ENCODE data around the gene HERC5. TPM values are rescaled to one million over a fixed set of nuclear protein-coding genes. Genes with fewer than 3 reads are reported as not detected.

The HERC5 gene
- total RNA-seq, 6 experiments from 2014 or later, result 1.5 to 5.8 (median 1.8) TPM

DNA sequence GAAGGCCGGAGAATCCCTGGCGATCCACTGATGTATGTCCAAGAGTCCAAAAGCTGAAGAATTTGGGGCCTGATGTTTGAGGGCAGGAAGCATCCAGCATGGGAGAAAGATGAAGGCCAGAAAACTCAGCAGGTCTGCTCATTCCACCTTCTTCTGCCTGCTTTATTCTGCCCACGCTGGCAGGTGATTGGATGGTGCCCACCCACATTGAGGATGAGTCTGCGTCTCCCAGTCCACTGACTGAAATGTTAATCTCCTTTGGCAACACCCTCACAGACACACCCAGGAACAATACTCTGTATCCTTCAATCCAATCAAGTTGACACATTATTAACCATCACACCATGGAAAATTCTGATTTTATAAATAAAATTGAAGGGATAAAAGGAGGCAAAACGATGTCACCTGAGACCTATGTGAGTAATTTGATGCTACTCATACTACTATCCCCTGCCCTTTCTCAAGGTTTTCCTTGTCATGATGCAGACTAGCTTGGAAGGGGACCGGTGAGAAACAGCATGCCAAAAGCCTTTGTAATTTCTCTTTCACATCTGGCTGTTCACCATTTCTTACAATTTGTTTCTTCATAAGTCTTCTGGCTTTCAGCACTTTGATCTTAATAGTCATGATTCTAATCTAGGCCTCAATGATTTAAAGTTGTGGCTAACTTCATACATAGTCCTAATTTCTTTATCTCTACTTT is 76.3 kb downstream of the HERC5 start:
- TF ChIP-seq POLR2A (IDR thresholded peaks at IDR 0.05) (no peak), CTCF (IDR thresholded peaks at IDR 0.05) (no peak)
- Histone ChIP-seq H3K27ac (no peak overlapping the region), H3K9me3 (no peaks in the 10 kb centered on the region), H3K4me1 (no peaks in the 10 kb centered on the region), H3K36me3 (no peaks in the 10 kb centered on the region), H3K27me3 (no peaks in the 10 kb centered on the region), H3K4me3 (no peak overlapping the region)
- DNase-seq (no peak), ATAC-seq (no peak)
- WGBS (ENCODE audit: insufficient coverage, low coverage, low lambda C conversion rate, missing lambda C conversion rate), result 58% methylated on average over 3 of the region's 6 CpGs
- intact Hi-C loops (cut with DNase I), result loop anchor here in 1 of 2 donors (10.0 kb wide), 1 partner anchor 122 kb away; no protein-coding TSS in a partner anchor

- 56% methylated on average over 4 of the region's 4 CpGs for WGBS (ENCODE audit: insufficient coverage, low coverage, low lambda C conversion rate, missing lambda C conversion rate)
- Histone ChIP-seq H3K4me1 (no peaks in the 10 kb centered on the region), H3K27ac (no peak overlapping the region), H3K4me3 (no peak overlapping the region), H3K9me3 (no peaks in the 10 kb centered on the region), H3K36me3 (no peaks in the 10 kb centered on the region), H3K27me3 (no peaks in the 10 kb centered on the region)
- peak in 2 of 4 donors; percentile 40 to 50 for ATAC-seq
- TF ChIP-seq POLR2A (IDR thresholded peaks at IDR 0.05) (no peak), CTCF (IDR thresholded peaks at IDR 0.05) (no peak)
- no peak for DNase-seq
- intact Hi-C loops (cut with DNase I), result loop anchor here in 1 of 2 donors (10.0 kb wide), 1 partner anchor 121 kb away; no protein-coding TSS in a partner anchor
Observed at GRCh38 chr4:88533937-88534750, 77.2 kb downstream of the HERC5 start.

- no peak overlapping the region for H3K27ac ChIP-seq
- no peaks in the 10 kb centered on the region for H3K36me3 ChIP-seq
- no peaks in the 10 kb centered on the region for H3K27me3 ChIP-seq
- no peaks in the 10 kb centered on the region for H3K9me3 ChIP-seq
- intact Hi-C loops (cut with DNase I), result loop anchor here in 1 of 2 donors (10.0 kb wide), 1 partner anchor 120 kb away; no protein-coding TSS in a partner anchor
- H3K4me3 ChIP-seq, result no peak overlapping the region
- H3K4me1 ChIP-seq, result peaks cover 0 to 6% (median 0%) of the 10 kb centered on the region in 4 donors
- DNase-seq, result no peak
- WGBS (ENCODE audit: insufficient coverage, low coverage, low lambda C conversion rate, missing lambda C conversion rate), result 50% methylated on average over 2 of the region's 2 CpGs
- TF ChIP-seq POLR2A (IDR thresholded peaks at IDR 0.05), result no peak
- TF ChIP-seq CTCF (IDR thresholded peaks at IDR 0.05), result no peak
- ATAC-seq, result no peak
Observed at GRCh38 chr4:88535090-88535755, 78.3 kb downstream of the HERC5 start.

GRCh38 chr4:88537709-88538108 is 80.8 kb downstream of the HERC5 start:
- H3K9me3 ChIP-seq, result no peaks in the 10 kb centered on the region
- H3K36me3 ChIP-seq, result no peaks in the 10 kb centered on the region
- no peak for DNase-seq
- TF ChIP-seq POLR2A (IDR thresholded peaks at IDR 0.05) (no peak), CTCF (IDR thresholded peaks at IDR 0.05) (no peak)
- H3K27me3 ChIP-seq, result no peaks in the 10 kb centered on the region
- H3K27ac ChIP-seq, result no peak overlapping the region
- no peak overlapping the region for H3K4me3 ChIP-seq
- intact Hi-C loops (cut with DNase I), result loop anchor here in 1 of 2 donors (10.0 kb wide), 1 partner anchor 117 kb away; no protein-coding TSS in a partner anchor
- ATAC-seq, result no peak
- WGBS (ENCODE audit: insufficient coverage, low coverage, low lambda C conversion rate, missing lambda C conversion rate), result 83% methylated on average over 1 of the region's 1 CpG
- H3K4me1 ChIP-seq, result peaks cover 0 to 6% (median 0%) of the 10 kb centered on the region in 4 donors
